Measurements from ENCODE around the gene HLA-B. TPM values are rescaled to one million over a fixed set of nuclear protein-coding genes. Genes with fewer than 3 reads are reported as not detected.
A peak's percentile ranks its signal among the peaks of the same experiment; 100 is the strongest.

HLA-B gene
- total RNA-seq, 1 experiment from 2014 or later: 124 TPM

DNA sequence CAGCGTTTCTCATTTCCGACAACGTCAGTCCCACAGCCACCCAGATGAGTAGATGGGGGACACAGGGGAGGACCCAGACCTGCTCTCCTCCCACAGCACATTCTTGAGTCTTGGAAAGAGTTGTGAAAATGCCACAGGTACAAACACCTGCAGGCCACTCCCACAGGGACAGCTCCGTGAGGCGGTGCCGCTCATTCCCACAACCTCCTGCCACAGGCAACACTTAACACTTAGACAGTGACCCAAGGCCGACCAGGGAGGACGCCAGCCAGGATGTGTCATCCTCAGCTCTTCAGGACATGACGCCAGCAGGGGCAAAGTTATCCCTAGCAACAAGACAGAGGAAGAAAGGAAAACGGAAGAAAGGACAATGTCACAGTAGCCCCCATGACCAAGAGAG, 22.9 kb upstream of the HLA-B start (continued):
- TF ChIP-seq NR1H2 (CRISPR knock-in tag; IDR thresholded peaks at IDR 0.05) (no peak), TEAD1 (CRISPR knock-in tag; IDR thresholded peaks at IDR 0.05) (no peak), ATF3 (CRISPR knock-in tag; conservative IDR thresholded peaks at IDR 0.05) (no peak), HMGA2 (CRISPR knock-in tag; IDR thresholded peaks at IDR 0.05) (no peak), ZNF219 (CRISPR knock-in tag; IDR thresholded peaks at IDR 0.05; ENCODE audit: borderline replicate concordance) (no peak)
- TF ChIP-seq, protein P1, sequence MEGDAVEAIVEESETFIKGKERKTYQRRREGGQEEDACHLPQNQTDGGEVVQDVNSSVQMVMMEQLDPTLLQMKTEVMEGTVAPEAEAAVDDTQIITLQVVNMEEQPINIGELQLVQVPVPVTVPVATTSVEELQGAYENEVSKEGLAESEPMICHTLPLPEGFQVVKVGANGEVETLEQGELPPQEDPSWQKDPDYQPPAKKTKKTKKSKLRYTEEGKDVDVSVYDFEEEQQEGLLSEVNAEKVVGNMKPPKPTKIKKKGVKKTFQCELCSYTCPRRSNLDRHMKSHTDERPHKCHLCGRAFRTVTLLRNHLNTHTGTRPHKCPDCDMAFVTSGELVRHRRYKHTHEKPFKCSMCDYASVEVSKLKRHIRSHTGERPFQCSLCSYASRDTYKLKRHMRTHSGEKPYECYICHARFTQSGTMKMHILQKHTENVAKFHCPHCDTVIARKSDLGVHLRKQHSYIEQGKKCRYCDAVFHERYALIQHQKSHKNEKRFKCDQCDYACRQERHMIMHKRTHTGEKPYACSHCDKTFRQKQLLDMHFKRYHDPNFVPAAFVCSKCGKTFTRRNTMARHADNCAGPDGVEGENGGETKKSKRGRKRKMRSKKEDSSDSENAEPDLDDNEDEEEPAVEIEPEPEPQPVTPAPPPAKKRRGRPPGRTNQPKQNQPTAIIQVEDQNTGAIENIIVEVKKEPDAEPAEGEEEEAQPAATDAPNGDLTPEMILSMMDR (IDR thresholded peaks at IDR 0.05): no peak

DNA sequence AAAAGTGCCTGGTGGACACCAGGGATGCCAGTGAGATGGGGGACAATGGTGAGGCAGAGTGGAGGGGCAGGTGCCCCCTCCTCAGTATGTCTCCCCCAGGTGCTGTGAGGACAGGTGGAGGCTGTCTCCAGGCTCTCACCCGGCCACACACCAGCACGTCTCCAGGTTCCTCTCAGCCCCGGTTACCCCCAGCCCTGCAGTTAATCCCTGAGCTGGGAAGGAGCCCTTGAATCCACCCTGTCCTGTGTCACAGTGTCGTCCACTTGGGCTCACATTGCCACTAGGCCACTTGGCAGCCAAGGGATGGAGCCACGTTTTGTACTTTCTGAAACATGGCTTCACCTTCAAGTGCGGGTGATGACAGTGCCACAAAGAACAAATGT, 21.7 kb upstream of the HLA-B start:
- no peak for DNase-seq (ENCODE audit: low spot score)
- Mint-ChIP-seq H3K27ac (no peak overlapping the region), H3K36me3 (no peaks in the 10 kb centered on the region), H3K27me3 (ENCODE audit: low read depth) (no peaks in the 10 kb centered on the region; the same call in 1 of the 2 replicates), H3K4me3 (no peak overlapping the region), H3K4me1 (no peaks in the 10 kb centered on the region), H3K9me3 (peaks cover under 1% of the 10 kb centered on the region; the same call in 1 of the 2 replicates)
- ChIA-PET POLR2A (no interaction called here), CTCF (interaction anchor here (1.2 to 3.2 kb wide), 4 partner anchors 11 to 185 kb away, joined by 4 to 16 read pairs (median 5); no protein-coding TSS in a partner anchor)
- TF ChIP-seq FOXP1 (CRISPR knock-in tag; IDR thresholded peaks at IDR 0.05; ENCODE audit: borderline replicate concordance): no peak
- TF ChIP-seq OVOL2 (CRISPR knock-in tag; IDR thresholded peaks at IDR 0.05; ENCODE audit: borderline replicate concordance): no peak
- TF ChIP-seq ZNF121 (CRISPR knock-in tag; IDR thresholded peaks at IDR 0.05): no peak
- no peak for TF ChIP-seq GTF2I (CRISPR knock-in tag; conservative IDR thresholded peaks at IDR 0.05)
- TF ChIP-seq, protein P2, sequence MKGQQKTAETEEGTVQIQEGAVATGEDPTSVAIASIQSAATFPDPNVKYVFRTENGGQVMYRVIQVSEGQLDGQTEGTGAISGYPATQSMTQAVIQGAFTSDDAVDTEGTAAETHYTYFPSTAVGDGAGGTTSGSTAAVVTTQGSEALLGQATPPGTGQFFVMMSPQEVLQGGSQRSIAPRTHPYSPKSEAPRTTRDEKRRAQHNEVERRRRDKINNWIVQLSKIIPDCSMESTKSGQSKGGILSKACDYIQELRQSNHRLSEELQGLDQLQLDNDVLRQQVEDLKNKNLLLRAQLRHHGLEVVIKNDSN (CRISPR knock-in tag; IDR thresholded peaks at IDR 0.05): no peak
- TF ChIP-seq ELF4 (CRISPR knock-in tag; IDR thresholded peaks at IDR 0.05; ENCODE audit: low read depth): no peak
- no peak for TF ChIP-seq NFYB (CRISPR knock-in tag; conservative IDR thresholded peaks at IDR 0.05; ENCODE audit: low read depth)
- no peak for ATAC-seq

- no peak overlapping the region for H3K27ac Mint-ChIP-seq
- POLR2A ChIA-PET: no interaction called here
- DNase-seq (ENCODE audit: low spot score): no peak
These were observed 21.2 kb upstream of the HLA-B start for GRCh38 chr6:31378062-31378720.

More at GRCh38 chr6:31378062-31378720, 21.2 kb upstream of the HLA-B start:
- CTCF ChIA-PET: interaction anchor here (1.2 to 3.2 kb wide), 4 partner anchors 11 to 184 kb away, joined by 4 to 16 read pairs (median 5); no protein-coding TSS in a partner anchor
- no peak overlapping the region for H3K4me3 Mint-ChIP-seq
- peaks cover 6% of the 10 kb centered on the region for H3K9me3 Mint-ChIP-seq
- H3K36me3 Mint-ChIP-seq: no peaks in the 10 kb centered on the region
- TF ChIP-seq, protein P3, sequence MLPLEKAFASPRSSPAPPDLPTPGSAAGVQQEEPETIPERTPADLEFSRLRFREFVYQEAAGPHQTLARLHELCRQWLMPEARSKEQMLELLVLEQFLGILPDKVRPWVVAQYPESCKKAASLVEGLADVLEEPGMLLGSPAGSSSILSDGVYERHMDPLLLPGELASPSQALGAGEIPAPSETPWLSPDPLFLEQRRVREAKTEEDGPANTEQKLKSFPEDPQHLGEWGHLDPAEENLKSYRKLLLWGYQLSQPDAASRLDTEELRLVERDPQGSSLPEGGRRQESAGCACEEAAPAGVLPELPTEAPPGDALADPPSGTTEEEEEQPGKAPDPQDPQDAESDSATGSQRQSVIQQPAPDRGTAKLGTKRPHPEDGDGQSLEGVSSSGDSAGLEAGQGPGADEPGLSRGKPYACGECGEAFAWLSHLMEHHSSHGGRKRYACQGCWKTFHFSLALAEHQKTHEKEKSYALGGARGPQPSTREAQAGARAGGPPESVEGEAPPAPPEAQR (CRISPR knock-in tag; IDR thresholded peaks at IDR 0.05): no peak
- no peak for TF ChIP-seq ZNF281 (CRISPR knock-in tag; IDR thresholded peaks at IDR 0.05)
- no peak for TF ChIP-seq SP1 (CRISPR knock-in tag; conservative IDR thresholded peaks at IDR 0.05)
- 0 out of 2 replicates have a peak, but pooled peaks have one; percentile 31 for TF ChIP-seq GTF2I (CRISPR knock-in tag; conservative IDR thresholded peaks at IDR 0.05)
- no peak for TF ChIP-seq NFYB (CRISPR knock-in tag; conservative IDR thresholded peaks at IDR 0.05; ENCODE audit: low read depth)
- no peaks in the 10 kb centered on the region for H3K4me1 Mint-ChIP-seq
- peaks cover 4% of the 10 kb centered on the region; the same call in 1 of the 2 replicates for H3K27me3 Mint-ChIP-seq (ENCODE audit: low read depth)
- no peak for ATAC-seq
